Measurements from ENCODE around the gene LYZL6.

LYZL6 gene

GRCh38 chr17:35917519-35918213 lies 25.8 kb downstream of the LYZL6 start:
- H3K4me3 ChIP-seq (replicated peaks; ENCODE audit: low read depth, low read length) = no peak overlapping the region
- no peak for TF ChIP-seq CTCF (IDR thresholded peaks at IDR 0.05; ENCODE audit: low read length, missing control alignments)
- no peak for DNase-seq (ENCODE audit: low read depth)

- no peak for DNase-seq (ENCODE audit: low read depth)
- no peak for TF ChIP-seq CTCF (IDR thresholded peaks at IDR 0.05; ENCODE audit: low read length, missing control alignments)
- H3K4me3 ChIP-seq (replicated peaks; ENCODE audit: low read depth, low read length) = no peak overlapping the region
These were observed 28.2 kb downstream of the LYZL6 start for GRCh38 chr17:35915153-35915964.

- no peak for DNase-seq (ENCODE audit: low read depth)
- H3K4me3 ChIP-seq (replicated peaks; ENCODE audit: low read depth, low read length) = no peak overlapping the region
- no peak for TF ChIP-seq CTCF (IDR thresholded peaks at IDR 0.05; ENCODE audit: low read length, missing control alignments)
These were observed 29.2 kb downstream of the LYZL6 start for GRCh38 chr17:35914354-35914753.

- DNase-seq (ENCODE audit: low read depth) = no peak
- no peak overlapping the region for H3K4me3 ChIP-seq (replicated peaks; ENCODE audit: low read depth, low read length)
- TF ChIP-seq CTCF (IDR thresholded peaks at IDR 0.05; ENCODE audit: low read length, missing control alignments) = no peak
These were observed 29.9 kb downstream of the LYZL6 start for GRCh38 chr17:35913609-35914008.

GRCh38 chr17:35912942-35913341 lies 30.6 kb downstream of the LYZL6 start:
- H3K4me3 ChIP-seq (replicated peaks; ENCODE audit: low read depth, low read length) = no peak overlapping the region
- no peak for DNase-seq (ENCODE audit: low read depth)
- TF ChIP-seq CTCF (IDR thresholded peaks at IDR 0.05; ENCODE audit: low read length, missing control alignments) = no peak

GRCh38 chr17:35912339-35912912 lies 31.1 kb downstream of the LYZL6 start:
- H3K4me3 ChIP-seq (replicated peaks; ENCODE audit: low read depth, low read length) = no peak overlapping the region
- TF ChIP-seq CTCF (IDR thresholded peaks at IDR 0.05; ENCODE audit: low read length, missing control alignments) = no peak
- no peak for DNase-seq (ENCODE audit: low read depth)
